SK-N-SH treated with all-trans-retinoic acid at 6 μM for 48 hours (cell line): ENCODE data around the gene ELMO1.

Experiments used
- PPARA ChIP-seq: fragments of 250-450 bp; sonication (Bioruptor Pico); IDR thresholded peaks from 2 replicates; pipeline ENCODE4 v1.5.0; 2020; ENCODE audit warnings: mild to moderate bottlenecking, borderline replicate concordance
- ZNF8 ChIP-seq: fragments of 450-650 bp; formaldehyde crosslinking; IDR thresholded peaks from 2 replicates; pipeline ENCODE4 v1.5.0; 2020; ENCODE audit warnings: mild to moderate bottlenecking, moderate library complexity
- TF ChIP-seq, protein P1 (sequence below): fragments of 250-450 bp; sonication (Bioruptor Pico); IDR thresholded peaks from 2 replicates; pipeline ENCODE4 v1.8.0; 2020; ENCODE audit warnings: mild to moderate bottlenecking, moderate library complexity, borderline replicate concordance

GRCh38 chr7:37231613-37232012, 217.1 kb downstream of the ELMO1 start:
- TF ChIP-seq, protein P1, sequence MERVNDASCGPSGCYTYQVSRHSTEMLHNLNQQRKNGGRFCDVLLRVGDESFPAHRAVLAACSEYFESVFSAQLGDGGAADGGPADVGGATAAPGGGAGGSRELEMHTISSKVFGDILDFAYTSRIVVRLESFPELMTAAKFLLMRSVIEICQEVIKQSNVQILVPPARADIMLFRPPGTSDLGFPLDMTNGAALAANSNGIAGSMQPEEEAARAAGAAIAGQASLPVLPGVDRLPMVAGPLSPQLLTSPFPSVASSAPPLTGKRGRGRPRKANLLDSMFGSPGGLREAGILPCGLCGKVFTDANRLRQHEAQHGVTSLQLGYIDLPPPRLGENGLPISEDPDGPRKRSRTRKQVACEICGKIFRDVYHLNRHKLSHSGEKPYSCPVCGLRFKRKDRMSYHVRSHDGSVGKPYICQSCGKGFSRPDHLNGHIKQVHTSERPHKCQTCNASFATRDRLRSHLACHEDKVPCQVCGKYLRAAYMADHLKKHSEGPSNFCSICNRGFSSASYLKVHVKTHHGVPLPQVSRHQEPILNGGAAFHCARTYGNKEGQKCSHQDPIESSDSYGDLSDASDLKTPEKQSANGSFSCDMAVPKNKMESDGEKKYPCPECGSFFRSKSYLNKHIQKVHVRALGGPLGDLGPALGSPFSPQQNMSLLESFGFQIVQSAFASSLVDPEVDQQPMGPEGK (CRISPR knock-in tag) = no peak
- TF ChIP-seq PPARA = no peak
- TF ChIP-seq ZNF8 (CRISPR knock-in tag) = no peak
